HG03571 (cell line): ENCODE measurements around the gene TMEM203.

ENCODE experiments used
- ATAC-seq: cut with Tn5 transposase; IDR thresholded peaks from one replicate; pipeline ENCODE4 v1.9.1; 2021; ENCODE audit not compliant: unreplicated experiment

Gene TMEM203

GRCh38 chr9:137167747-137168572 lies 37.5 kb downstream of the TMEM203 start:
- ATAC-seq = no peak

DNA sequence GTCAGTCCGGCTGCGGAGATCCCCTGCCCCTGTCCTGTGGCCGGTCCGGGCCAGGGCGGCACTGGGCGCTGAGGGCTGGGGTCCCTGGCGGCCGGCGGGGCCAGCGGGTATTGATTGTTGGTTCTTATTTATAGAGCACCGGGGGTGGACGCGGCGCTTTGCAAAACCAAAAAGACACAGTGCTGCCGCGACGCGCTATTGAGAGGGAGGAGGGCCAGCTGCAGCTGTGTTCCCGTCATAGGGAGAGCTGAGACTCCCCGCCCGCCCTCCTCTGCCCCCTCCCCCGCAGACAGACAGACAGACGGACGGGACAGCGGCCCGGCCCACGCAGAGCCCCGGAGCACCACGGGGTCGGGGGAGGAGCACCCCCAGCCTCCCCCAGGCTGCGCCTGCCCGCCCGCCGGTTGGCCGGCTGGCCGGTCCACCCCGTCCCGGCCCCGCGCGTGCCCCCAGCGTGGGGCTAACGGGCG lies 38.1 kb downstream of the TMEM203 start:
- ATAC-seq = no peak

- no peak for ATAC-seq
These were observed 38.8 kb downstream of the TMEM203 start for GRCh38 chr9:137166380-137167229.

DNA sequence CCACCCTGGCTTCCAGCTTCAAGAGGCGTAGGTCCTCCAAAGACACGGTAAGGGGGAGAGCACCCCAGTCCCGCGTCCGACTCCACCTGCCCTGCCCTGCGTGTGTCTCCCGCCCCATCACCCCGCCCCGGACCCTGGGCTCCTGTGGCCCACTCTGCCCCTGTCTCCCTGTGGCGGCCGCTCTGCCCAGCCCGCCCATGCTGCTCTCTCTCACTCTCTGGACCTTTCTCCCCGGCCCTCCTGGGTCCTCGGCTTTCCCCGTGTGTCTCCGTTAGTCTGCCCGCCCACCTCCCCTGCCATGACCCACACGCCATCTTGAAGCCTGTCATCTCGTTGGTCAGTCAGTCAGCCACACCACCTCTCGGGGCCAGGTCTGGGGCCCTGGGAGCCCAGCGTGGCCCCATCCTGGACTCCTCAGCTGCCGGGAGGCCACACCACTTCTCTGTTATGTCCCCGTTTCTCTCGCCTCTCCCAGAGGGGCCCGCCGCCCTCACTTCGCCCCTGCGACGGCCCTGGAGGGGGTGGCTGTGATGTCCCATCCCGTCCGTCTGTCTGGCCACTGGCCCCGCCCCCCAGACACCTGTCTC lies 40.1 kb downstream of the TMEM203 start:
- no peak for ATAC-seq

- no peak for ATAC-seq
These were observed 40.8 kb downstream of the TMEM203 start for GRCh38 chr9:137164370-137165249.

DNA sequence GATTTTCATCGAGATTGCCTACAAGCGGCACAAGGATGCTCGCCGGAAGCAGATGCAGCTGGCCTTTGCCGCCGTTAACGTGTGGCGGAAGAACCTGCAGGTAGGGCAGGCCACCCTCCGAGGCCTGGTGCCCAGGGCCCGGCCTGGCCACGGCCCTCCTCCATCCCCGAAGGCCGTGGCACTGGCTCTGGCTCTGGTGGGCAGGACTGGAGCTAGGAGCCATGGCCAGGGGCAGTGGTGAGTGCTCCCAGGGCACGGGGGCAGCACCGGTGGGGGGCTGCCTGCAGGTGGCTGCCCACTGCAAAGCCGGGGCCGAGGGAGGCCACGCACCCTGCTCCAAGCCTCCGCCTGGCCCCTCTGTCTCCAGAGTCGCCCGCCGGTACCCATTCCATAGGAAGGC lies 41.6 kb downstream of the TMEM203 start:
- no peak for ATAC-seq

DNA sequence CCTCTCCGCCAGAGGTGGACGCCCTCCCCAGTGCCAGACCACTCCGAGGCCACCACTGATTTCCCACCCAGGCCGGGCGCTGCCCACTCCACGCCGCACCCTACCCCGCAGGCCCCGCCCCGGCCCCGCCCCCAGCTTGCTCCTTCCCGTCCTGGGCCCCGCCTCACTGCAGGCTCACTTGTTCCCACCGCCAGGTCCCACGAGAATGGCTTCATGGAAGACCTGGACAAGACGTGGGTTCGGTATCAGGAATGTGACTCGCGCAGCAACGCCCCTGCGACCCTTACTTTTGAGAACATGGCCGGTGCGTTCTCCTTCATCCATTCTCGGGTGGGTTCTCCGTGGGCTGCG lies 42.1 kb downstream of the TMEM203 start:
- ATAC-seq = no peak

DNA sequence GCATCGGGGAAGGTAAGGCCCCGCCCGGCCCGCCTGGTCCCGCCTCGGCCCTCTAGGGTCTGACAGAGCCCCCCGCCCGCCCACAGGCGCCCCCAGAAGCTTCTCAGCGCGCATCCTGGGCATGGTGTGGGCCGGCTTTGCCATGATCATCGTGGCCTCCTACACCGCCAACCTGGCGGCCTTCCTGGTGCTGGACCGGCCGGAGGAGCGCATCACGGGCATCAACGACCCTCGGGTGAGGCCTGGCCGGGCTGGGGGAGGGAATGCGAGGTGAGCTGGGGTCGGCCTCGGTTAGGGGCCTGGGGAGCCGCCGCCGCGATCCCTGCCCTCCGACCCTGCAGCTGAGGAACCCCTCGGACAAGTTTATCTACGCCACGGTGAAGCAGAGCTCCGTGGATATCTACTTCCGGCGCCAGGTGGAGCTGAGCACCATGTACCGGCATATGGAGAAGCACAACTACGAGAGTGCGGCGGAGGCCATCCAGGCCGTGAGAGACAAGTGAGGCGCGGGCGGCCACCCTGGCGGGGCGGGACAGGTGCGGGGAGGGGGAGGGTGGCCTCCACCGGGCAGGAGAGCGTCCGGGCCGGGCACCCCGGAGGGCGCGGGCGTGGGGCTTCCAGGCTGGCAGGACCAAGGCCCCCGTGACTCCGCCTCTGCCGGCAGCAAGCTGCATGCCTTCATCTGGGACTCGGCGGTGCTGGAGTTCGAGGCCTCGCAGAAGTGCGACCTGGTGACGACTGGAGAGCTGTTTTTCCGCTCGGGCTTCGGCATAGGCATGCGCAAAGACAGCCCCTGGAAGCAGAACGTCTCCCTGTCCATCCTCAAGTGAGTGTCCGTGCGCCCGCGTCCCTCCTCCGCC lies 42.7 kb downstream of the TMEM203 start:
- ATAC-seq = no peak

- no peak for ATAC-seq
These were observed 43.6 kb downstream of the TMEM203 start for GRCh38 chr9:137161558-137162486.

DNA sequence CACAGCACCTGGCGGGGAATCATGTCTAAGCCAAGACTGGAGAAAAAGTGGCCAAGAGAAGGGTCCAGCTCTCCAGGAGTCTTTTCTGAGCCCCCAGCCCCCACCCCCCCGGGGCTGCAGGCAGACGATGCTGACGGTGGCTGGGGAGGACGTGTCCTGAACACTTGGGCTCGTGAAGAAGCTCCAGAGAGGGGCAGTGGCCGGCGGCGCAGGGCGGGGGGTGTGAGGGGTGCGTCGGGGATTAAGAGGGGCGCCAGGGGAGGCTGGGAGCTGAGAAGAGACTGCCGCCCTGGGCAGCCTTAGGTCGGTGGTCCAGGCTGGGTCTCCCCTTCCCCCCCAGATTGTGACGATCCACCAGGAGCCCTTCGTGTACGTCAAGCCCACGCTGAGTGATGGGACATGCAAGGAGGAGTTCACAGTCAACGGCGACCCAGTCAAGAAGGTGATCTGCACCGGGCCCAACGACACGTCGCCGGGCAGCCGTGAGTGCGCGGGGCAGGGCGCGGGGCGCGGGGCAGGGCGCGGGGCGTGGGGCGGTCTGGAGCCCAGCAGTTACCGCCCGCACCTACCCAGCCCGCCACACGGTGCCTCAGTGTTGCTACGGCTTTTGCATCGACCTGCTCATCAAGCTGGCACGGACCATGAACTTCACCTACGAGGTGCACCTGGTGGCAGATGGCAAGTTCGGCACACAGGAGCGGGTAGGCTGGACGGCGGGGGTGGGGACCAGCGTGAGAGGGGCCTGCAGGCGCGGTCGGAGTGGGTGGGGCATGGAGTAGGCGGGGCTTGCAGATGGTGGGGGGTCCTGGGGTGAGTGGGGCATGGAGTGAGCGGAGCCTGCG lies 44.5 kb downstream of the TMEM203 start:
- ATAC-seq = no peak

DNA sequence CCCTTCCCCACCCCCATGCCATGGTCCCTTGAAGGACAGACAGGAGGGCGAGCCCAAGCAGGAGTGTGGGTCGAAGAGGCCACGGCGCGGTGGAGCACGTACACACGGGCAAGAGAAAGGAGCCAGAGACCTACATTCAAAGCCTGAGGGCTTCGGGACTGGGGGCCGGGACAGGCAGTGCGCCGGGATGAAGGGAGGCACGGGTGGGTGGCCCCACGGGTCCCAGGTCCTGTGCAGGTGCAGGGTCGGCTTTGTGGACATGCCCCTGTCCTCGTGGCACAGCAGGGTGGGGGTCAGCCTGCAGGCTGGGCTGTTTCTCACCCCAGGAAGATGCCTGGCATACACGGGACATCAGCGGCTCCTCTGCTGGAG lies 45.4 kb downstream of the TMEM203 start:
- ATAC-seq = no peak

DNA sequence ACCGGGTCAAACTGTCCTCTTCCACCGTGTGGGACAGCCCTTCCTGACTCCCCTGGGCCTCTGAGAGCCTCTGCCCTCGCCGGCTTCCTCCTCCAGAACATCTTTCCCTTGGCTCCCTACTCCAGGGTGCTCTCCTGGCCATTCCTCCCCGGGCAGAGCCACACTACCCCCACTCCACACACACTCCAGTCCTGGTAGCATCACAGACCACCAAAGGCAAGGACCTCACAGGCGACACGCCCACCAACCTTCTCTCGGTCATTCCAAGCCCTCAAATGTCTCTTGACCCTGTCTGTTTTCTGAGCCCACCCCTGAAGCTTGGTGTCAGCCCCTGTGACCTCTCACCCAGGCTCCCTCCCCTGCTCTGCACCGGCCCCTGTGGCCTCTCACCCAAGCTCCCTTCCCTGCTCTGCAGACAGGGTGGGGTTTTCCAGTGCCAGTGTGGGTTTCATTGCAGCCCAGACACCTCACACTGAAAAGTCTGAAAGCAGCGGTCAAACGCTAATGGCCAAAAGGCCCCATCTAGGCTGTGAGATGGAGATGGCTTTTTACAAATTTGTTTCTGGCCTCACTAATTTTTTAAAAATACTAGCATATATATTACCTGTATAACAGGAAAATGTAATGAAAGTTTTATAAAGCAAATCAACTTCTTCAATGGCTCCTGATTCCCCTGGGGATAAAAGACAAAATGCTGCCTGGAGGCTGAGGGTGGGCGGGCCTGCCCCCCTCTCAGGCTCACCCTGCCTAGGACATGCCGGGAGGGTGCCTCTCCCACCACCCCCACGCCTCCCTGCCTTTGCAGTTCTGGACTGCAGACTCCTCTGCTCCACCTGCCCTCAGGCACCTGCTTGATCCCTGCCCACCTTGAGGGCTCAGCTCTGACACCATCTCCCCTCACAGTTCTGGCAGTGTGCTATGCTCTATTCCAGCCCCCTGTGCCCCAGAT lies 46.1 kb downstream of the TMEM203 start:
- no peak for ATAC-seq

DNA sequence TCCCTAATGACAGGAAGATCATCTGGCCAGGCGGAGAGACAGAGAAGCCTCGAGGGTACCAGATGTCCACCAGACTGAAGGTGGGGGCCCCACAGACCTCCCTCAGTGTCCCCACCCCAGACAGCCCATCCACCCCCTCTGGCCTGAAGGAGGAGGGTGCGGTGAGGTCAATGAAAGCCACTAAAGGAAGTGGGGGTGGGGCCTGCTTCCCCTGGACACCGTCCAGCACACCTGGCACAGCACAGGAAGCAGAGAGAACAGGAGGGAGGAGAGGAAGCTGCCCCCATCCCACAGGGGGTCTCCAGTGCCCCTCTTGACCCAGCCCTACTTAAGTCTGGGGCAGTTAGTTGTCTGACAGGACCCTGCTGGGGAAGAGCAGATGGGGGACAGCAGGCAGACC lies 46.8 kb downstream of the TMEM203 start:
- ATAC-seq = no peak

DNA sequence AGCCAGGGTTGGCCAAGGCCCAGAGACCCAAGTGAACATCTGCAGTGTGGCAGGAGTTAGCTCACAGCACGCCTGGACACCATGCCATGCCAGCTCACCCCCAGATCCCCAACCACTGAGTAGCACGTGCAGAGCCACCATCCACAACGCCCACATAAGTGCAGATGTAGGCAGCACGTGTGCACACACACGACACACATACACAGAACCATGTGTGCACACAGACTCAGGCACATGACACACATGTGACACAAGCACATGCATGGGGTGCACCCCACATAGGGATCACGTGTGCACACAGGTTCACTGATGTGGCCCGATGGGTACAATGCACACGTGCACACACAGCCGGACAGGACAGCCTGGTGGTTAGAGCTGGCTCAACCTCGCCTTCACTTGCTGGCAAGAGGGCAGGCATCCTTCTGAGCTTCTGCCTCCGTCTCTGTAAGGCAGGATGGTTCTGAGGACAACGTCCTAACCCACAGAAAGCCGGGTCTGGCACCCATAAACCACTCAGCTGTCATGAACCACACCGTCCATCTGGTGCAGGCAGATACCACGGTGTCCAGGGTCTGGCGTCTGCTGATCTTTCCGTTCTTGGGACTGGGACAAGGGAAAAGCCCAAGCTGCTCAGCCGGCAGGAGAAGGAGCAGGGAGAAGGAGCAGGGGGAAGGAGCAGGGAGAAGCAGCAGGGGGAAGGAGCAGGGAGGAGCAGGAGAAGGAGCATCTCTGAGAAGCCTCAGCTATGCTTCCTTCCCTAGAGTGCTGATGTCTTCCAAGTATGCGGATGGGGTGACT lies 47.6 kb downstream of the TMEM203 start:
- no peak for ATAC-seq

GRCh38 chr9:137156567-137157375 lies 48.7 kb downstream of the TMEM203 start:
- no peak for ATAC-seq
